Activated CD8-positive, alpha-beta memory T cell treated with anti-CD3 and anti-CD28 coated beads, Interleukin-2, amount 10 ng/mL, durations not matched to agents 7 days and 5 days (primary cell): ENCODE results near the gene KCNF1. TPM values are rescaled to one million over a fixed set of nuclear protein-coding genes. Genes with fewer than 3 reads are reported as not detected.
"Not testable (repeated sequence)": the region's sequence is repeated elsewhere in the genome, so short reads cannot be mapped to it uniquely, and the experiment has no call there.

Source experiments
- ATAC-seq: fragments of 150-1000 bp; cut with Tn5 transposase; one replicate; pipeline ENCODE4 v1.10.0; 2021; ENCODE audit warnings: moderate library complexity
- CTCF ChIA-PET: fragments of 350-600 bp; sonication (Branson Sonifier 250); formaldehyde crosslinking; loops from one replicate; lab custom pipeline; 2021; ENCODE audit warnings: antibody characterized with exemption; lab: Charles Lee
- DNase-seq: peaks from one replicate; pipeline ENCODE4 v3.0.0-alpha.2; 2020
- H3K27ac Mint-ChIP-seq: one replicate; pipeline ENCODE4 v1.8.0; 2021; ENCODE audit warnings: mild to moderate bottlenecking, mixed read lengths
- H3K27me3 Mint-ChIP-seq: one replicate; pipeline ENCODE4 v1.8.0; 2021; ENCODE audit warnings: mixed read lengths
- H3K36me3 Mint-ChIP-seq: one replicate; pipeline ENCODE4 v1.8.0; 2021; ENCODE audit warnings: mild to moderate bottlenecking, mixed read lengths
- H3K4me1 Mint-ChIP-seq: one replicate; pipeline ENCODE4 v1.8.0; 2021; ENCODE audit warnings: mixed read lengths
- H3K4me3 Mint-ChIP-seq: one replicate; pipeline ENCODE4 v1.8.0; 2021; ENCODE audit warnings: mild to moderate bottlenecking, moderate library complexity, mixed read lengths
- H3K9me3 Mint-ChIP-seq: one replicate; pipeline ENCODE4 v1.8.0; 2022; ENCODE audit warnings: low read depth, mixed read lengths
- total RNA-seq, 2 experiments: library from RNA; stranded (reverse); gene quantifications; one replicate each; pipeline ENCODE4 v1.2.3, GENCODE V29; 2021

The KCNF1 gene
- total RNA-seq, 2 experiments from 2014 or later = not detected

GRCh38 chr2:10951558-10952414 is 40.1 kb downstream of the KCNF1 start:
- CTCF ChIA-PET = no interaction called here
- peak overlapping the region; percentile 84 for H3K27ac Mint-ChIP-seq
- H3K27me3 Mint-ChIP-seq = peaks cover 45% of the 10 kb centered on the region
- no peak overlapping the region for H3K4me3 Mint-ChIP-seq
- H3K36me3 Mint-ChIP-seq = peaks cover 6% of the 10 kb centered on the region
- DNase-seq (no peak), ATAC-seq (no peak)
- H3K9me3 Mint-ChIP-seq = peaks cover 4% of the 10 kb centered on the region
- H3K4me1 Mint-ChIP-seq = peaks cover 4% of the 10 kb centered on the region

DNA sequence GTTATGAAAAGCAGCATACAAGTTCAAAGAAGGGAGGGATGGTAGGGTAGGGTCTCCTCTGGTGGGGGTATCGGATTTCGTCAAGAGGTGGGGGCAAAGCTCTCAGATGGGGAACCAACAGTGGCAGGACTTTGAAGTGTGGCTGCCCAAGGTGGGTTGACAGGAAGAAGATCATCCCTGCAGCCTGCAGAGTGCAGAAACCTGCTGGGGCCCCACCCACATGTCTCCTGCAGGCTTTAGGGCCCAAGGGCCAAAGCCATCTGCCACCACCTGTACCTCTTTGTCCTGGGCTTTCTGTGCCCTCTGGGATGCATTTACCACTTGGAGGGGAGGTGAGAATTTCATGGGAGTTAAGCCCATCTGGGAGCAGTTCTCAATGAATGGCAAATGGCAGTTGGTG is 42.7 kb downstream of the KCNF1 start:
- Mint-ChIP-seq H3K27me3 (peaks cover 40% of the 10 kb centered on the region), H3K4me3 (no peak overlapping the region), H3K9me3 (peaks cover 4% of the 10 kb centered on the region), H3K4me1 (peaks cover 4% of the 10 kb centered on the region), H3K36me3 (peaks cover 6% of the 10 kb centered on the region), H3K27ac (peak overlapping the region; percentile 64)
- CTCF ChIA-PET = interaction anchor here (1.4 kb wide), 1 partner anchor 122 kb away, joined by 4 read pairs; no protein-coding TSS in a partner anchor
- no peak for DNase-seq
- no peak for ATAC-seq

- CTCF ChIA-PET = interaction anchor here (1.4 kb wide), 1 partner anchor 123 kb away, joined by 4 read pairs; no protein-coding TSS in a partner anchor
- ATAC-seq (no peak), DNase-seq (no peak)
- H3K27ac Mint-ChIP-seq = peak overlapping the region; percentile 52
- H3K4me3 Mint-ChIP-seq = no peak overlapping the region
- H3K9me3 Mint-ChIP-seq = peaks cover 4% of the 10 kb centered on the region
- H3K27me3 Mint-ChIP-seq = peaks cover 37% of the 10 kb centered on the region
- H3K4me1 Mint-ChIP-seq = peaks cover 4% of the 10 kb centered on the region
- H3K36me3 Mint-ChIP-seq = peaks cover 6% of the 10 kb centered on the region
Measured at GRCh38 chr2:10954856-10955818, 43.4 kb downstream of the KCNF1 start.

- ATAC-seq (no peak), DNase-seq (no peak)
- Mint-ChIP-seq H3K4me1 (peaks cover 4% of the 10 kb centered on the region), H3K27me3 (peaks cover 29% of the 10 kb centered on the region), H3K27ac (no peak overlapping the region), H3K9me3 (peaks cover 4% of the 10 kb centered on the region), H3K4me3 (no peak overlapping the region), H3K36me3 (peaks cover 6% of the 10 kb centered on the region)
- CTCF ChIA-PET = no interaction called here
Measured at GRCh38 chr2:10956006-10956790, 44.5 kb downstream of the KCNF1 start.

GRCh38 chr2:10957391-10957790 is 45.7 kb downstream of the KCNF1 start:
- H3K4me1 Mint-ChIP-seq = peaks cover 4% of the 10 kb centered on the region
- ATAC-seq = no peak
- peaks cover 29% of the 10 kb centered on the region for H3K27me3 Mint-ChIP-seq
- peaks cover 4% of the 10 kb centered on the region for H3K9me3 Mint-ChIP-seq
- peaks cover 6% of the 10 kb centered on the region for H3K36me3 Mint-ChIP-seq
- no peak overlapping the region for H3K27ac Mint-ChIP-seq
- DNase-seq = no peak
- no peak overlapping the region for H3K4me3 Mint-ChIP-seq
- CTCF ChIA-PET = no interaction called here

DNA sequence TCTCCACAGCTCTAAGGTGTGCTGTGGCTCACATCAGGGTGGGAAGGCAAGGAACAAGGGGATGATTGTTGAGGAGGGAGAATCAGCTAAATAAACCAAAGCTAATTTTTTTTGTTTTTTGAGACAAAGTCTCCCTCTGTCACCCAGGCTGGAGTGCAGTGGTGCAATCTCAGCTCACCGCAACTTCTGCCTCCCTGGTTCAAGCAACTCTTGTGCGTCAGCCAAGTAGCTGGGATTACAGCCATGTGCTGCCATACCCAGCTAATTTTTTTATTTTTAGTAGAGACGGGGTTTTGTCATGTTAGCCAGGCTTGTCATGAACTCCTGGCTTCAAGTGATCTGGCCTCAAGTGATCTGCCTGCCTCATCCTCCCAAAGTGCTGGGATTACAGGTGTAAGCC is 46.7 kb downstream of the KCNF1 start:
- not testable (repeated sequence) for H3K4me3 Mint-ChIP-seq, H3K27ac Mint-ChIP-seq, ATAC-seq, H3K9me3 Mint-ChIP-seq, H3K4me1 Mint-ChIP-seq, H3K36me3 Mint-ChIP-seq, DNase-seq
- peaks cover 32% of the 10 kb centered on the region for H3K27me3 Mint-ChIP-seq
- CTCF ChIA-PET = interaction anchor here (1.2 kb wide), 1 partner anchor 95 kb away, joined by 3 read pairs; no protein-coding TSS in a partner anchor

- H3K27me3 Mint-ChIP-seq = peaks cover 51% of the 10 kb centered on the region
- H3K36me3 Mint-ChIP-seq = no peaks in the 10 kb centered on the region
- H3K9me3 Mint-ChIP-seq = no peaks in the 10 kb centered on the region
- no peak overlapping the region for H3K4me3 Mint-ChIP-seq
- H3K4me1 Mint-ChIP-seq = no peaks in the 10 kb centered on the region
- CTCF ChIA-PET = no interaction called here
- ATAC-seq = no peak
- H3K27ac Mint-ChIP-seq = no peak overlapping the region
- no peak for DNase-seq
Measured at GRCh38 chr2:10960606-10961489, 49.1 kb downstream of the KCNF1 start.

DNA sequence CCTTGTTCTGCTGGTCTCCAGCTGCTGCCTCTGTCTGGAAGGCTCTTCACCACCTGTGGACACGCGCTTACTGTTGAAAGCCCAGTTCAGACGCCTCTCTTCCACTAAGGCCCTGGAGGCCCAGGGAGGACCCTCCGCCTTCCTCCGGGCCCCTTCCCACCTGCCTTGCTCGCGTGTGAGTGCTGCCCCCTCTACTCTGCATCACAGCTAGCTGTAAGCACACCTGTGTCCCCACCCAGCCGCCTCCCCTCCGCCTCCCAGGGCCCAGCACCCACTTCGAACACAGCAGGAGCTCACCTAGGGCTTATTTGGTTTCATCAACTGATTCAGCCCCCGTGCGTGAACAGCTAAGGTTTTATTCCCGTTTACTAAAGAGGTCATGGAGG is 49.7 kb downstream of the KCNF1 start:
- Mint-ChIP-seq H3K9me3 (no peaks in the 10 kb centered on the region), H3K4me3 (no peak overlapping the region), H3K27ac (no peak overlapping the region), H3K36me3 (no peaks in the 10 kb centered on the region), H3K4me1 (no peaks in the 10 kb centered on the region), H3K27me3 (peaks cover 53% of the 10 kb centered on the region)
- CTCF ChIA-PET = no interaction called here
- ATAC-seq (no peak), DNase-seq (no peak)

DNA sequence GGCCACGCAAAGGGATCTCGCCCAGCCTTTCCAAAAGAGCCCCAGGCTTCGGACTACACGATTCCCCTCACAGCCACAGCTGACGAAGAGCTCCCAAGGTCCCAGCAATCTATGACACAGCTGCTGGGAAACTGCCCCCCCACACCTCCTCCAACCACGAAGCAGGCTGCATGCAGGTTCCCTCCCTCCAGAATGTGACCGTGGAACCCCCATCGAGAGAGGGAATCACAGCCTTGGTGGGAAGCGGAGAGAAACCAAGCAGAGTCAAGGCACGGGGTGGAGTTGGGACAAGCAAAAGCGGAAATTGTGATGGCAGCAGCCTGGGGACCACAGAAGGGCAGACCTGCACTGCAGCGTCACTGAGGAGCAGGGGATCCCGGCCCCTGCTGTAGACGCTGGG is 50.3 kb downstream of the KCNF1 start:
- H3K4me3 Mint-ChIP-seq = no peak overlapping the region
- no peaks in the 10 kb centered on the region for H3K36me3 Mint-ChIP-seq
- no peaks in the 10 kb centered on the region for H3K4me1 Mint-ChIP-seq
- H3K9me3 Mint-ChIP-seq = no peaks in the 10 kb centered on the region
- ATAC-seq = no peak
- DNase-seq = no peak
- H3K27ac Mint-ChIP-seq = no peak overlapping the region
- H3K27me3 Mint-ChIP-seq = peaks cover 55% of the 10 kb centered on the region
- CTCF ChIA-PET = interaction anchor here (1.0 kb wide), 1 partner anchor 129 kb away, joined by 3 read pairs; no protein-coding TSS in a partner anchor

- H3K36me3 Mint-ChIP-seq = no peaks in the 10 kb centered on the region
- peaks cover 45% of the 10 kb centered on the region for H3K27me3 Mint-ChIP-seq
- ATAC-seq (no peak), DNase-seq (no peak)
- no peak overlapping the region for H3K27ac Mint-ChIP-seq
- no peaks in the 10 kb centered on the region for H3K4me1 Mint-ChIP-seq
- CTCF ChIA-PET = interaction anchor here (1.0 kb wide), 1 partner anchor 131 kb away, joined by 3 read pairs; no protein-coding TSS in a partner anchor
- no peaks in the 10 kb centered on the region for H3K9me3 Mint-ChIP-seq
- H3K4me3 Mint-ChIP-seq = no peak overlapping the region
Measured at GRCh38 chr2:10963155-10963554, 51.4 kb downstream of the KCNF1 start.
